HepG2 (cell line): ENCODE data around the gene ADPRS.

Source experiments
- ARNT ChIP-seq: fragments of 450-650 bp; IDR thresholded peaks from 2 replicates; pipeline ENCODE4 v1.6.1; 2017
- CREB1 ChIP-seq, 2 experiments: fragments of 450-650 bp in 1 of 2; IDR thresholded peaks; 2 replicates each; pipeline ENCODE4 v1.6.1; 2016 to 2017; ENCODE audit warnings: control low read depth in 1 of 2, mild to moderate bottlenecking in 1 of 2, missing compliant biosample characterization in 1 of 2, missing genetic modification characterization in 1 of 2
- CTCF ChIP-seq: sonication (generic); formaldehyde crosslinking; IDR thresholded peaks from 2 replicates; pipeline ENCODE4 v1.5.0; 2020; ENCODE audit warnings: mild to moderate bottlenecking, missing genetic modification reagents, moderate library complexity
- EZH2 ChIP-seq: conservative IDR thresholded peaks from 2 replicates; pipeline ENCODE4 v1.6.1; 2012; ENCODE audit warnings: mild to moderate bottlenecking, low read depth, low read length, moderate library complexity
- FOSL1 ChIP-seq: sonication (generic); formaldehyde crosslinking; IDR thresholded peaks from 2 replicates; pipeline ENCODE4 v1.9.0; 2021; ENCODE audit warnings: missing genetic modification reagents, borderline replicate concordance
- HNF1A ChIP-seq, 2 experiments: sonication (generic) in 1 of 2; formaldehyde crosslinking in 1 of 2; IDR thresholded peaks; 2 replicates each; pipeline versions ENCODE4 v1.4.0 to v1.6.1; 2016 to 2020; ENCODE audit warnings: borderline replicate concordance in 1 of 2, low read depth in 1 of 2, mild to moderate bottlenecking in 1 of 2, missing genetic modification reagents in 1 of 2
- HNRNPK ChIP-seq: fragments of 200-400 bp; formaldehyde crosslinking; IDR thresholded peaks from 2 replicates; pipeline ENCODE4 v1.6.1; 2018; ENCODE audit warnings: low read length, low read depth, moderate library complexity, mild to moderate bottlenecking; ENCODE audit not compliant: poor library complexity, severe bottlenecking
- PCBP2 ChIP-seq: fragments of 200-400 bp; formaldehyde crosslinking; optimal IDR thresholded peaks from 2 replicates; pipeline ENCODE3; 2018; ENCODE audit warnings: low read length, low read depth; ENCODE audit not compliant: poor library complexity, severe bottlenecking
- POLR2A ChIP-seq, 2 experiments: IDR thresholded peaks; 2 replicates each; pipeline ENCODE4 v1.6.1; 2011; ENCODE audit warnings: low read depth in 2 of 2, low read length in 2 of 2, mild to moderate bottlenecking in 1 of 2, moderate library complexity in 1 of 2; ENCODE audit not compliant: insufficient read depth in 1 of 2
- RAD21 ChIP-seq: fragments of 450-650 bp; formaldehyde crosslinking; IDR thresholded peaks from 2 replicates; pipeline ENCODE4 v1.5.0; 2020; ENCODE audit warnings: mild to moderate bottlenecking
- YY1 ChIP-seq: IDR thresholded peaks from 2 replicates; pipeline ENCODE4 v1.6.1; 2011; ENCODE audit warnings: low read length, low read depth, moderate library complexity, mild to moderate bottlenecking; ENCODE audit not compliant: insufficient read depth, insufficient replicate concordance
- ZNF792 ChIP-seq: IDR thresholded peaks from 2 replicates; pipeline ENCODE4 v1.6.1; 2016

- no peak for TF ChIP-seq EZH2
- no peak for TF ChIP-seq ARNT
- TF ChIP-seq RAD21 (CRISPR knock-in tag) = peak; percentile 93
- TF ChIP-seq CTCF (CRISPR knock-in tag) = peak; percentile 86
- no peak for TF ChIP-seq HNF1A (IDR thresholded peaks at IDR 0.05; ENCODE audit: low read depth)
- no peak for TF ChIP-seq HNF1A (CRISPR knock-in tag; IDR thresholded peaks at IDR 0.05; ENCODE audit: borderline replicate concordance)
- TF ChIP-seq FOSL1 (CRISPR knock-in tag) = no peak
- TF ChIP-seq YY1 = peak; percentile 15
- no peak for TF ChIP-seq HNRNPK
- TF ChIP-seq ZNF792 (CRISPR knock-in tag) = no peak
- TF ChIP-seq PCBP2 = no peak
- no peak for TF ChIP-seq CREB1 (IDR thresholded peaks at IDR 0.05)
- no peak for TF ChIP-seq CREB1 (CRISPR knock-in tag; IDR thresholded peaks at IDR 0.05)
- no peak for TF ChIP-seq POLR2A (IDR thresholded peaks at IDR 0.05; ENCODE audit: insufficient read depth in 1 of 2, low read depth in 2 of 2, low read length in 2 of 2)
Observed at GRCh38 chr1:36099681-36100341, 11.1 kb downstream of the ADPRS start.
